MM.1S (cell line): ENCODE data around the gene ISG15.

ENCODE experiments used
- DNase-seq: peaks from one replicate; pipeline ENCODE4 v3.0.0-alpha.2; 2015
- H2AFZ ChIP-seq: fragments of 300-600 bp; sonication (generic); 2 replicates; pipeline ENCODE4 v1.6.0; 2016; ENCODE audit warnings: antibody characterized with exemption, low read length
- H3F3A ChIP-seq: fragments of 300-600 bp; sonication (generic); 2 replicates; pipeline ENCODE4 v1.6.1; 2016; ENCODE audit warnings: mild to moderate bottlenecking, antibody characterized with exemption, low read length, moderate library complexity, mixed read lengths; ENCODE audit not compliant: insufficient read depth
- H3K27ac ChIP-seq: fragments of 300-600 bp; sonication (generic); 2 replicates; pipeline ENCODE4 v1.5.1; 2016; ENCODE audit warnings: mild to moderate bottlenecking, low read length
- H3K27me3 ChIP-seq: fragments of 300-600 bp; sonication (generic); replicated peaks from 2 replicates; pipeline ENCODE4 v1.6.0; 2016; ENCODE audit warnings: low read length; ENCODE audit not compliant: insufficient read depth
- H3K36me3 ChIP-seq: fragments of 300-600 bp; sonication (generic); replicated peaks from 2 replicates; pipeline ENCODE4 v1.6.1; 2016; ENCODE audit warnings: mild to moderate bottlenecking, low read length, mixed read lengths; ENCODE audit not compliant: insufficient read depth
- H3K4me1 ChIP-seq: fragments of 300-600 bp; sonication (generic); 2 replicates; pipeline ENCODE4 v1.6.1; 2016; ENCODE audit warnings: low read length, mixed read lengths
- H3K4me2 ChIP-seq: fragments of 300-600 bp; sonication (generic); 2 replicates; pipeline ENCODE4 v1.6.0; 2016; ENCODE audit warnings: low read depth, low read length
- H3K4me3 ChIP-seq: fragments of 300-600 bp; sonication (generic); 2 replicates; pipeline ENCODE4 v1.5.1; 2016; ENCODE audit warnings: low read length, mixed read lengths
- H3K79me2 ChIP-seq: fragments of 300-600 bp; sonication (generic); 2 replicates; pipeline ENCODE4 v1.6.1; 2016; ENCODE audit warnings: mixed run types, low read length, mixed read lengths
- H3K9ac ChIP-seq: fragments of 300-600 bp; sonication (generic); 2 replicates; pipeline ENCODE4 v1.6.1; 2016; ENCODE audit warnings: low read length, mixed read lengths
- H3K9me2 ChIP-seq: fragments of 300-600 bp; sonication (generic); replicated peaks from 2 replicates; pipeline ENCODE4 v1.6.1; 2016; ENCODE audit warnings: mild to moderate bottlenecking, low read length, mixed read lengths; ENCODE audit not compliant: insufficient read depth
- H3K9me3 ChIP-seq: fragments of 300-600 bp; sonication (generic); replicated peaks from 2 replicates; pipeline ENCODE4 v1.6.1; 2016; ENCODE audit warnings: mild to moderate bottlenecking, low read length, mixed read lengths; ENCODE audit not compliant: insufficient read depth
- H4K20me1 ChIP-seq: fragments of 300-600 bp; sonication (generic); 2 replicates; pipeline ENCODE4 v1.6.1; 2016; ENCODE audit warnings: mild to moderate bottlenecking, low read length, moderate library complexity, mixed read lengths; ENCODE audit not compliant: insufficient read depth
- EZH2 ChIP-seq: fragments of 300-600 bp; sonication (generic); optimal IDR thresholded peaks from 2 replicates; pipeline ENCODE3; 2017; ENCODE audit warnings: low read depth, mild to moderate bottlenecking, antibody characterized with exemption, low read length, mixed read lengths
- EZH2phosphoT487 ChIP-seq: fragments of 300-600 bp; sonication (generic); IDR thresholded peaks from 2 replicates; pipeline ENCODE4 v1.6.1; 2018; ENCODE audit warnings: antibody characterized with exemption, low read length
- TF ChIP-seq, protein P1 (sequence below): fragments of 300-600 bp; sonication (generic); IDR thresholded peaks from 2 replicates; pipeline ENCODE4 v1.5.1; 2016; ENCODE audit warnings: antibody characterized with exemption, low read length, mixed read lengths

The ISG15 gene

DNA sequence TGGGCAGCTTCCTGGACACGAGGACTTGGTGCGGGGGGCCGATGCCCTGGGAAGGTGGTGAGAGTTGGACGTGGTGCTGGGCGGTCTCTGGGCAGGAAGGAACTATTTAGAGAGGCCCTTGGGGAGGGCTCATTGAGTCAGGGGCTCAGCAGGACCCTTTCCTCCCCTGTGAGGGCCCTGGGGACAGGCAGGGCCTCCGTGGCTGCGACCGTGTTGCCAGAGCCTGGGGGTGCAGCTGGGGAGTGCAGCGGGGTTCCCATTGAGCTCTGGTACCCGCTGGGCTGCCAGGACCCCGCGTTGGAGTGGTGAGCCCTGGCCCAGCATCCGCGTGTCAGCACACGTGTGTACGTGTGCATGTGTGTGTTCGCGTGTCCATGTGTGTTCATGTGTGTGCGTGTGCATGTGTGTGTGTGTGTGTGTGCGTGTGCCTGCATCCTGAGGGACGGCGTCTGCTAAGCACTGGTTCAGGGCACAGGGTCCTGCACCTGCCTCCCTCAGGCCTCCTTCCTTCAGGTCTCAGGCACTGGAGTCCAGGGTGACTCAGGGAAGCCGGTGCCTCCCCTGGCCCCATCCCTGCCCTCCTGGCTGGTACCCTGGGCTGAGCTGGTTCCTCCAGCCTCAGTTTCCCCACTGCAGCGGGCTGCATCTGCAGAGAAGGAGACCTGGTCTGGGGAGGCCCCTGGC is 50.1 kb downstream of the ISG15 start:
- TF ChIP-seq EZH2, result no peak
- no peak for TF ChIP-seq EZH2phosphoT487
- TF ChIP-seq, protein P1, sequence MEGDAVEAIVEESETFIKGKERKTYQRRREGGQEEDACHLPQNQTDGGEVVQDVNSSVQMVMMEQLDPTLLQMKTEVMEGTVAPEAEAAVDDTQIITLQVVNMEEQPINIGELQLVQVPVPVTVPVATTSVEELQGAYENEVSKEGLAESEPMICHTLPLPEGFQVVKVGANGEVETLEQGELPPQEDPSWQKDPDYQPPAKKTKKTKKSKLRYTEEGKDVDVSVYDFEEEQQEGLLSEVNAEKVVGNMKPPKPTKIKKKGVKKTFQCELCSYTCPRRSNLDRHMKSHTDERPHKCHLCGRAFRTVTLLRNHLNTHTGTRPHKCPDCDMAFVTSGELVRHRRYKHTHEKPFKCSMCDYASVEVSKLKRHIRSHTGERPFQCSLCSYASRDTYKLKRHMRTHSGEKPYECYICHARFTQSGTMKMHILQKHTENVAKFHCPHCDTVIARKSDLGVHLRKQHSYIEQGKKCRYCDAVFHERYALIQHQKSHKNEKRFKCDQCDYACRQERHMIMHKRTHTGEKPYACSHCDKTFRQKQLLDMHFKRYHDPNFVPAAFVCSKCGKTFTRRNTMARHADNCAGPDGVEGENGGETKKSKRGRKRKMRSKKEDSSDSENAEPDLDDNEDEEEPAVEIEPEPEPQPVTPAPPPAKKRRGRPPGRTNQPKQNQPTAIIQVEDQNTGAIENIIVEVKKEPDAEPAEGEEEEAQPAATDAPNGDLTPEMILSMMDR, result no peak
- Histone ChIP-seq H3K9me2 (no peaks in the 10 kb centered on the region), H4K20me1 (no peaks in the 10 kb centered on the region), H3K79me2 (no peaks in the 10 kb centered on the region), H3K4me2 (no peak overlapping the region; the same call in 1 of the 2 replicates), H3K4me1 (peaks cover 4% of the 10 kb centered on the region; the same call in 1 of the 2 replicates), H3K4me3 (no peak overlapping the region), H3K36me3 (no peaks in the 10 kb centered on the region), H2AFZ (no peak overlapping the region), H3K9me3 (no peaks in the 10 kb centered on the region), H3K27ac (no peak overlapping the region), H3K27me3 (peaks cover 78% of the 10 kb centered on the region), H3K9ac (no peak overlapping the region), H3F3A (no peaks in the 10 kb centered on the region)
- no peak for DNase-seq
